ENCODE results near the gene CPED1.

GRCh38 chr7:121082400-121083101, 94.0 kb downstream of the CPED1 start:
- TF ChIP-seq CTCF (IDR thresholded peaks at IDR 0.05; ENCODE audit: low read length) (no peak), EZH2 (IDR thresholded peaks at IDR 0.05; ENCODE audit: borderline replicate concordance, low read length) (no peak)

Data from OCI-LY1 (cell line).